GM21786 (cell line): Measurements from ENCODE around the gene RPA3.
"Not testable (repeated sequence)": the region's sequence is repeated elsewhere in the genome, so short reads cannot be mapped to it uniquely, and the experiment has no call there.

Experiments
- ATAC-seq: cut with Tn5 transposase; IDR thresholded peaks from one replicate; pipeline ENCODE4 v1.9.1; 2021; ENCODE audit not compliant: unreplicated experiment

Gene RPA3

GRCh38 chr7:7695111-7695817 lies 23.1 kb downstream of the RPA3 start:
- ATAC-seq = no peak

DNA sequence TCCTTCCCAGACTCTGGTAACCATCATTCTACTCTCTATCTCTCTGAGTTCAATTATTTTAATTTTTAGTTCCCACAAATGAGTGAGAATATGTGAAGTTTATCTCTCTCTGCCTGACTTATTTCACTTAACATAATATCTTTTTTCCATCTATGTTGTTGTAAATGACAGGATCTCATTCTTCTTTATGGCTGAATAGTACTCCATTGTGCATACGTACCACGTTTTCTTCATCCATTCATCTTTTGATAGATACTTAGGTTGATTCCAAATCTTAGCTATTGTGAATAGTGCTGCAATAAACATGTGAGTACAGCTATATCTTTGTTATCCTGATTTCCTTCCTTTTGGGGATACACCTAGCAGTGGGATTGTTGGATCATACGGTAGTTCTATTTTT lies 23.9 kb downstream of the RPA3 start:
- no peak for ATAC-seq

- ATAC-seq = no peak
Observed at GRCh38 chr7:7693881-7694280, 24.5 kb downstream of the RPA3 start.

GRCh38 chr7:7688956-7689355 lies 29.5 kb downstream of the RPA3 start:
- ATAC-seq = no peak

DNA sequence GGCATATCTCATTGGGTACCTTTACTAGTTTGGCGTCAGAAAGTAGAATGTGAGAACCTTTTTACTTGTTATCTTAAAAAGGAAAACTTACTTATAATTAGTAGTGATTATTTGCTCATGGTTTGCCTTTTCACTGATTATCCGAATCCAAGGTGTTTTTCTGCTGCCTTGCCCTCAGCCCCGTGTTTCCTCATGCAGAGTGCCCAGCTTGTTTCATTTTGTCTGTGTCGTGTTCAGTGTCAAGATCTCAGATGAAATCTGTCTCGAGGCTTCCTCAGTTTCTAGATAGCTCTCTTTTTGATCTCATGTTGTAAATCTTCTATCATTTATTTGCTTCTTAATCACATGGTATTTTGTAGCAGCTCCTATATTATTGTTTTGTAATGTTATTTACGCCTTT lies 30.1 kb downstream of the RPA3 start:
- no peak for ATAC-seq

DNA sequence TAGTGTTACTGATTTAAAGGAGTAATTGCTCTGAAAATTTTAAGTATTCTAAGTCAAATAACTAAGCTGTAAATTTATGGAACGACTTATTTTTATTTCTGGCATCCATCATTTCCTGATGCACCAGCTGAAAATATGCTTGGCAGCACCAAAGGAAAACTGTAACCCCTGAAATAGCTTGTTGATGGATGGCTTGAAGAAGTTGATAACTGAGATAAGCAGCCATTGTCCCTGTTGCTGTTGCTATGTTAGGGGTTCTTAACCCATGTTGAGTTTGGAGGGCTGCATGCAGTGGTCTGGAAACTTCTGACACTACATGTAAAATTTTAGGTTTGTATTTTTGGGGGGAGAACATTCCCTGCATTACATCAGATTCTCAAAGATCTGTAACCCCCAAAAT lies 30.6 kb downstream of the RPA3 start:
- ATAC-seq = no peak

- no peak for ATAC-seq
Observed at GRCh38 chr7:7686811-7687508, 31.4 kb downstream of the RPA3 start.

GRCh38 chr7:7682861-7683260 lies 35.5 kb downstream of the RPA3 start:
- no peak for ATAC-seq

- ATAC-seq = no peak
Observed at GRCh38 chr7:7681936-7682329, 36.5 kb downstream of the RPA3 start.

DNA sequence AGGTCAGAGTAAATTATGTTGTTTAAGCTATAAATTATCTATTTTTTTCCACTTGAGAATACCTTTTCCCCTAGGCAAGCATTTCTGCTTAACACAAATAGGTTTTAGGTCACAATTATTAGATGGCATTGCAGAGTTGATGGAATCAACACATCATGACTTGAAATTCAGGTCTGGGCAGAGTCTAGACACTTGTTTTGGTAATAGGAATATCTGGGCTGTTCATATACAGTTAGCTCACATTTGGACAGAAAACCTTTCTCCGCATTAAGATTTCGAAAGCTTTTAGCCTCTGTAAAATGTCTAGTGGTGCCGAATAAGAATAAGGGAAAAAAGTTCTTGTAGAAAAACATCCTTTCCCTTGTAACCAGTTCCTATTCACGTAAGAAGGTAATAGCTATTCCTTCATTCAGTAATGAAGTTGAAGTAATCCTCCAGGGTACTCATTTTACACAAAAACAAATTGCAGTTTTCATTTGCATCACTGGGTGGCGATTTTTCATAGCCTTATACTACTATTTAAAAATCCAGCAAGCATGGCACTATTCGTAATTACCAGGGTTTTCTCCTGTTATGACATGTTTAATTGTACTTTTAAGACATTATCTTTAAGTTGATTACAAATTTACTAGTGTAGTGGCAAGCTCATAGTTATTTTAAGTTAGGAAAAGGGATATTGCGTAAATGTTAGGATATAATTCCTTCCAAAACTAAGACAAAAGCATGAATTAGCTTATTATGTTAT lies 37.0 kb downstream of the RPA3 start:
- ATAC-seq = peak; percentile 90

GRCh38 chr7:7679640-7680039 lies 38.8 kb downstream of the RPA3 start:
- ATAC-seq = not testable (repeated sequence)

- no peak for ATAC-seq
Observed at GRCh38 chr7:7675686-7676085, 42.7 kb downstream of the RPA3 start.

- ATAC-seq = no peak
Observed at GRCh38 chr7:7673240-7673550, 45.2 kb downstream of the RPA3 start.

GRCh38 chr7:7672545-7673239 lies 45.7 kb downstream of the RPA3 start:
- no peak for ATAC-seq

DNA sequence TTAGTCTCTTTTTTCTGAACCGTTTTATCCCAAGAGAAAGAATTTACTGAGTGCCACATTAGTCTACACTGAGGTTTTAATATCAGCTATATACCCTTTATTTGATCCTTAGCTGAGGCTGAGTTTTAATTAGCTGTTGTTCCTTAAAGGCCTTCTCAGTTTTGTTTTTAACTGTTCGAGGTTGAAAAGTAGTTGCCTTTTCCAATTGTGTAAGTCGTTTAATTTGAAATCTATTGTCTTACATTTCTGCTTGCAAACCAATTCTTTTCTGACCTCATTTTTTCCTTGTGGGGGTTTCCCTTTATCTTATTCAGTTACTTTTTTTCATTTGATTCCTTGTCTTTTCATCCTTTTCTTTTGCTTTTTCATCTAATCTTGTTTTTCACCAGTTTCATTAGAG lies 47.0 kb downstream of the RPA3 start:
- ATAC-seq = no peak

GRCh38 chr7:7670490-7670889 lies 47.9 kb downstream of the RPA3 start:
- no peak for ATAC-seq

DNA sequence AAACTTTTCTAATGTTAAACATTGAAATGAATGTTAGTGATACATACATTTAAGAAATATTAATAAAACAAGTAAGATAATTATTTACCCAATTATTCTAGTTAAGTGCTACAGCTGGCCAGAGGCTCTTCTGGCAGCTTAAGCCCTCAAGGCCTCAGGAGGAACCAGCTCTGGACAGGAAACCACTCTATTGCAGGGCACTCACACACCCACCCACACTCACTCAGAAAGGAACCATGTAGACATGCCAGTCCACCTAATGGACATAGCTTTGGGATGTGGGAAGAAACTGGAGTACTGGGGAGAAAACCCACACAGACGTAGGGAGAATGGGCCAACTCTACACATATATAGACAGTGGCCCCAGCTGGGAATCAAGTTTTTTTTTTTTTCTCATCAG lies 49.7 kb downstream of the RPA3 start:
- no peak for ATAC-seq

- no peak for ATAC-seq
Observed at GRCh38 chr7:7667187-7667586, 51.2 kb downstream of the RPA3 start.

- no peak for ATAC-seq
Observed at GRCh38 chr7:7665031-7665430, 53.4 kb downstream of the RPA3 start.

- ATAC-seq = no peak
Observed at GRCh38 chr7:7664291-7664690, 54.1 kb downstream of the RPA3 start.

- no peak for ATAC-seq
Observed at GRCh38 chr7:7662527-7662926, 55.9 kb downstream of the RPA3 start.

GRCh38 chr7:7656459-7656858 lies 61.9 kb downstream of the RPA3 start:
- ATAC-seq = not testable (repeated sequence)
